H1 (cell line): ENCODE results near the gene UVSSA. TPM values are rescaled to one million over a fixed set of nuclear protein-coding genes. Genes with fewer than 3 reads are reported as not detected.

Experiments used
- CTCF ChIA-PET: fragments of 300-600 bp; sonication (Branson Sonifier 250); formaldehyde crosslinking; loops from one replicate; lab custom pipeline; 2021; ENCODE audit not compliant: partially characterized antibody; lab: Charles Lee
- POLR2A ChIA-PET: fragments of 300-600 bp; sonication (Branson Sonifier 250); formaldehyde crosslinking; loops from one replicate; lab custom pipeline; 2021; ENCODE audit warnings: inconsistent platforms; ENCODE audit not compliant: partially characterized antibody; lab: Charles Lee
- DNase-seq, 2 experiments: peaks; one replicate each; pipeline versions ENCODE4 v3.0.0 to v3.0.0-alpha.2; 2010 to 2022; ENCODE audit warnings: low spot score in 2 of 2, low read depth in 1 of 2, mixed read lengths in 1 of 2
- FAIRE-seq: peaks from 2 replicates; lab custom pipeline; 2011; peaks lifted over from hg19 to GRCh38; lab: Jason Lieb, UNC
- H2AFZ ChIP-seq: 2 replicates; pipeline ENCODE4 v1.8.1; 2012; ENCODE audit warnings: low read length, inconsistent platforms
- H2AK5ac ChIP-seq: 2 replicates; pipeline ENCODE4 v1.6.1; 2013; ENCODE audit warnings: low read depth, low read length
- H2BK120ac ChIP-seq: replicated peaks from 2 replicates; pipeline ENCODE3; 2013; ENCODE audit warnings: low read depth, low read length, inconsistent platforms
- H2BK12ac ChIP-seq: 2 replicates; pipeline ENCODE4 v1.6.1; 2013; ENCODE audit warnings: low read depth, low read length
- H2BK15ac ChIP-seq: 2 replicates; pipeline ENCODE4 v1.6.1; 2013; ENCODE audit warnings: low read length
- H2BK20ac ChIP-seq: 2 replicates; pipeline ENCODE4 v1.6.1; 2013; ENCODE audit warnings: low read length
- H2BK5ac ChIP-seq: 2 replicates; pipeline ENCODE4 v1.6.1; 2013; ENCODE audit warnings: low read depth, low read length
- H3K14ac ChIP-seq: 2 replicates; pipeline ENCODE4 v1.6.1; 2013; ENCODE audit warnings: inconsistent platforms; ENCODE audit not compliant: insufficient read length
- H3K18ac ChIP-seq: 2 replicates; pipeline ENCODE4 v1.6.1; 2013; ENCODE audit warnings: low read length; ENCODE audit errors: extremely low read depth
- H3K23ac ChIP-seq: 2 replicates; pipeline ENCODE4 v1.6.1; 2013; ENCODE audit warnings: inconsistent platforms; ENCODE audit not compliant: insufficient read length
- H3K23me2 ChIP-seq: 2 replicates; pipeline ENCODE4 v1.6.1; 2013; ENCODE audit warnings: low read depth, low read length
- H3K27ac ChIP-seq: 2 replicates; pipeline ENCODE4 v1.6.1; 2011; ENCODE audit warnings: low read depth, low read length, inconsistent platforms
- H3K27me3 ChIP-seq, 4 experiments: replicated peaks in 1 of 4; 1 replicate in 1 of 4; 2 replicates in 3 of 4; pipeline versions ENCODE4 v1.6.1 to v1.8.1; 2011 to 2013; ENCODE audit warnings: low read length in 3 of 4, mild to moderate bottlenecking in 3 of 4, inconsistent platforms in 2 of 4, mixed read lengths in 2 of 4, moderate library complexity in 1 of 4; ENCODE audit not compliant: control insufficient read depth in 3 of 4, insufficient read depth in 3 of 4; ENCODE audit errors: extremely low read depth in 1 of 4
- H3K36me3 ChIP-seq, 4 experiments: 2 replicates each; pipeline versions ENCODE4 v1.6.1 to v1.8.1; 2011 to 2013; ENCODE audit warnings: mild to moderate bottlenecking in 4 of 4, low read length in 3 of 4, moderate library complexity in 2 of 4, control low read depth in 1 of 4, inconsistent platforms in 1 of 4; ENCODE audit not compliant: insufficient read depth in 4 of 4, control insufficient read depth in 2 of 4
- H3K4ac ChIP-seq: replicated peaks from 2 replicates; pipeline ENCODE3; 2013; ENCODE audit warnings: low read length, low read depth, mixed read lengths, inconsistent platforms; ENCODE audit not compliant: insufficient read length
- H3K4me1 ChIP-seq, 4 experiments: replicated peaks in 1 of 4; 1 replicate in 1 of 4; 2 replicates in 3 of 4; pipeline versions ENCODE4 v1.6.1 to v1.8.1; 2011 to 2013; ENCODE audit warnings: low read length in 3 of 4, inconsistent platforms in 2 of 4, mixed read lengths in 1 of 4; ENCODE audit not compliant: insufficient read depth in 4 of 4, control insufficient read depth in 3 of 4
- H3K4me2 ChIP-seq, 2 experiments: 2 replicates each; pipeline versions ENCODE4 v1.6.1 to v1.8.1; 2011 to 2013; ENCODE audit warnings: low read depth in 2 of 2, low read length in 2 of 2, control low read depth in 1 of 2, inconsistent platforms in 1 of 2, mild to moderate bottlenecking in 1 of 2; ENCODE audit not compliant: insufficient read depth in 1 of 2
- H3K4me3 ChIP-seq, 4 experiments: fragments of 200-600, 300-600 bp in 1 of 4; sonication (generic), shearing (Covaris generic), sonication (Bioruptor Twin) in 1 of 4; 2 replicates each; pipeline versions ENCODE4 v1.5.1 to v1.8.1; 2011 to 2016; ENCODE audit warnings: low read length in 4 of 4, low read depth in 3 of 4, control low read depth in 2 of 4, inconsistent platforms in 2 of 4, mild to moderate bottlenecking in 2 of 4, mixed read lengths in 1 of 4, moderate library complexity in 1 of 4; ENCODE audit not compliant: insufficient read depth in 2 of 4; ENCODE audit errors: extremely low read depth in 1 of 4
- H3K56ac ChIP-seq: replicated peaks from 2 replicates; pipeline ENCODE3; 2013; ENCODE audit warnings: low read depth, mild to moderate bottlenecking, mixed read lengths, low read length, inconsistent platforms; ENCODE audit not compliant: insufficient read length
- H3K79me1 ChIP-seq: 2 replicates; pipeline ENCODE4 v1.6.1; 2013; ENCODE audit warnings: low read depth, low read length, control low read depth
- H3K79me2 ChIP-seq, 2 experiments: 2 replicates each; pipeline versions ENCODE4 v1.6.1 to v1.8.1; 2012 to 2013; ENCODE audit warnings: low read length in 2 of 2, mild to moderate bottlenecking in 2 of 2, inconsistent platforms in 1 of 2; ENCODE audit not compliant: insufficient read depth in 2 of 2, control insufficient read depth in 1 of 2
- H3K9ac ChIP-seq, 4 experiments: replicated peaks in 1 of 4; 1 replicate in 1 of 4; 2 replicates in 3 of 4; pipeline versions ENCODE4 v1.6.1 to v1.8.1; 2011 to 2013; ENCODE audit warnings: low read depth in 3 of 4, low read length in 3 of 4, control low read depth in 2 of 4, mild to moderate bottlenecking in 2 of 4, moderate library complexity in 2 of 4, inconsistent platforms in 1 of 4; ENCODE audit errors: extremely low read depth in 1 of 4
- H3K9me3 ChIP-seq, 2 experiments: 2 replicates each; pipeline versions ENCODE4 v1.6.1 to v1.8.1; 2012 to 2013; ENCODE audit warnings: mild to moderate bottlenecking in 2 of 2, moderate library complexity in 2 of 2, control low read depth in 1 of 2, inconsistent platforms in 1 of 2, low read depth in 1 of 2, low read length in 1 of 2, mixed read lengths in 1 of 2; ENCODE audit not compliant: insufficient read depth in 2 of 2
- H4K20me1 ChIP-seq, 2 experiments: replicated peaks in 1 of 2; 2 replicates each; pipeline versions ENCODE3 to v1.8.1; 2011 to 2013; ENCODE audit warnings: inconsistent platforms in 2 of 2, low read length in 2 of 2, mild to moderate bottlenecking in 1 of 2; ENCODE audit not compliant: insufficient read depth in 2 of 2, control insufficient read depth in 1 of 2
- H4K5ac ChIP-seq: 2 replicates; pipeline ENCODE4 v1.6.1; 2013; ENCODE audit warnings: low read length, low read depth, mixed read lengths, inconsistent platforms; ENCODE audit not compliant: insufficient read length
- H4K8ac ChIP-seq: 2 replicates; pipeline ENCODE4 v1.8.0; 2013; ENCODE audit warnings: mild to moderate bottlenecking, moderate library complexity, low read length, inconsistent platforms; ENCODE audit not compliant: insufficient read depth; ENCODE audit errors: extremely low read depth
- H4K91ac ChIP-seq: replicated peaks from 2 replicates; pipeline ENCODE3; 2013; ENCODE audit warnings: low read length, mixed read lengths, inconsistent platforms; ENCODE audit not compliant: insufficient read length
- CEBPB ChIP-seq: IDR thresholded peaks from 2 replicates; pipeline ENCODE4 v1.6.1; 2012; ENCODE audit warnings: low read depth, low read length
- EZH2 ChIP-seq: fragments of 200-600 bp; sonication (generic); IDR thresholded peaks from 2 replicates; pipeline ENCODE4 v1.7.1; 2012; ENCODE audit warnings: low read depth, mild to moderate bottlenecking, moderate library complexity, low read length, inconsistent platforms; ENCODE audit not compliant: severe bottlenecking
- HDAC2 ChIP-seq, 2 experiments: fragments of 300-600 bp in 1 of 2; sonication (generic) in 1 of 2; IDR thresholded peaks; 2 replicates each; pipeline ENCODE4 v1.6.1; 2011 to 2012; ENCODE audit warnings: low read depth in 2 of 2, low read length in 2 of 2, mild to moderate bottlenecking in 2 of 2, moderate library complexity in 2 of 2, borderline replicate concordance in 1 of 2, inconsistent platforms in 1 of 2
- NANOG ChIP-seq: IDR thresholded peaks from 2 replicates; pipeline ENCODE4 v1.6.1; 2011; ENCODE audit warnings: low read length, low read depth, mild to moderate bottlenecking, inconsistent platforms; ENCODE audit not compliant: insufficient read depth, poor library complexity, severe bottlenecking
- WGBS, 2 experiments: shearing (Covaris generic) in 1 of 2; methylation state at CpG; one replicate each; pipeline versions ENCODE4 v1.1.6 to v1.1.7; 2013 to 2015; ENCODE audit warnings: low lambda C conversion rate in 2 of 2, mixed read lengths in 2 of 2, inconsistent platforms in 1 of 2, low coverage in 1 of 2, missing lambda C conversion rate in 1 of 2; ENCODE audit not compliant: insufficient replicate concordance in 2 of 2, insufficient coverage in 1 of 2, insufficient read length in 1 of 2; ENCODE audit errors: extremely low coverage in 1 of 2, missing lambda C conversion rate in 1 of 2; 5-methylcytosine and 5-hydroxymethylcytosine counted together
- polyA plus RNA-seq, 7 experiments: library from polyadenylated mRNA; depleted of rRNA in 3 of 7; stranded (reverse) in 5 of 7; unstranded in 2 of 7; fragments of >200 nt in 5 of 7; fragments of 200-250 nt in 2 of 7; gene quantifications; 1 replicate in 5 of 7; 2 replicates in 1 of 7; 4 replicates in 1 of 7; pipeline versions ENCODE4 v1.2.1 to v1.2.3, GENCODE V29; 2011 to 2013; ENCODE audit warnings: missing spikeins in 2 of 7, mixed read lengths in 2 of 7
- total RNA-seq: library from RNA; stranded (reverse); fragmentation: NEBNext Ultra II Directional; extraction: Animal tissue kit (Norgen Biotek cat#: 25700); gene quantifications from 2 replicates; pipeline ENCODE4 v1.2.1, GENCODE V29; 2021

The UVSSA gene
- total and polyA plus RNA-seq, 2 of the 8 experiments (the other 6 are each of a cell fraction or from before 2014, with no cell fraction given): 14.5 to 19.4 TPM

- FAIRE-seq: no peak
- TF ChIP-seq EZH2 (peak; percentile 12), CEBPB (no peak), NANOG (no peak), HDAC2 (IDR thresholded peaks at IDR 0.05; ENCODE audit: borderline replicate concordance in 1 of 2, low read depth in 2 of 2, low read length in 2 of 2) (no peak)
- peaks cover 0 to 19% (median 0%) of the 10 kb centered on the region in 4 experiments; a peak in 1 of 8 replicates for H3K36me3 ChIP-seq
- no peaks in the 10 kb centered on the region; a peak in 1 of 4 replicates for H3K9me3 ChIP-seq
- no peak overlapping the region for H2BK15ac ChIP-seq
- H2BK5ac ChIP-seq: no peak overlapping the region
- no peak overlapping the region for H2AK5ac ChIP-seq
- H3K23ac ChIP-seq: no peak overlapping the region
- H3K56ac ChIP-seq: no peak overlapping the region
- H3K79me2 ChIP-seq: no peaks in the 10 kb centered on the region
- ChIA-PET CTCF (interaction anchor here (0.6 to 1.2 kb wide), 5 partner anchors 7 to 1032 kb away, joined by 3 to 4 read pairs (median 4); no protein-coding TSS in a partner anchor), POLR2A (interaction anchor here (1.7 kb wide), 1 partner anchor 8 kb away, joined by 4 read pairs; no protein-coding TSS in a partner anchor)
- no peaks in the 10 kb centered on the region for H3K79me1 ChIP-seq
- H4K91ac ChIP-seq: no peak overlapping the region
- H3K27ac ChIP-seq: no peak overlapping the region
- no peak overlapping the region for H3K9ac ChIP-seq
- no peak overlapping the region for H3K18ac ChIP-seq
- peaks cover 55 to 97% (median 95%) of the 10 kb centered on the region in 4 experiments for H3K27me3 ChIP-seq
- no peak overlapping the region for H2AFZ ChIP-seq
- no peak overlapping the region for H3K4ac ChIP-seq
- H2BK120ac ChIP-seq: no peak overlapping the region
- H2BK20ac ChIP-seq: no peak overlapping the region
- H2BK12ac ChIP-seq: no peak overlapping the region
- no peak overlapping the region; a peak in 1 of 4 replicates for H3K4me2 ChIP-seq
- H3K14ac ChIP-seq: no peak overlapping the region
- H4K8ac ChIP-seq: no peak overlapping the region
- peaks cover 15 to 34% of the 10 kb centered on the region in 2 experiments for H4K20me1 ChIP-seq
- H3K4me3 ChIP-seq: no peak overlapping the region
- no peak for DNase-seq
- no peak overlapping the region for H4K5ac ChIP-seq
- H3K23me2 ChIP-seq: no peaks in the 10 kb centered on the region; the same call in 1 of the 2 replicates
- WGBS, 2 experiments: 68% methylated on average over 9 of the region's 14 CpGs; no CpG with 5 or more reads in 1 of the 2 experiments
- peaks cover 0 to 18% (median 5%) of the 10 kb centered on the region in 4 experiments; a peak in 6 of 7 replicates for H3K4me1 ChIP-seq
These were observed 62.1 kb downstream of the UVSSA start for GRCh38 chr4:1409079-1409478.
